ENCODE measurements around the gene SDC3. TPM values are rescaled to one million over a fixed set of nuclear protein-coding genes. Genes with fewer than 3 reads are reported as not detected.
A peak's percentile ranks its signal among the peaks of the same experiment; 100 is the strongest.

Gene SDC3
- polyA plus RNA-seq, 3 donors = 0.05 to 1.2 (median 0.12) TPM

DNA sequence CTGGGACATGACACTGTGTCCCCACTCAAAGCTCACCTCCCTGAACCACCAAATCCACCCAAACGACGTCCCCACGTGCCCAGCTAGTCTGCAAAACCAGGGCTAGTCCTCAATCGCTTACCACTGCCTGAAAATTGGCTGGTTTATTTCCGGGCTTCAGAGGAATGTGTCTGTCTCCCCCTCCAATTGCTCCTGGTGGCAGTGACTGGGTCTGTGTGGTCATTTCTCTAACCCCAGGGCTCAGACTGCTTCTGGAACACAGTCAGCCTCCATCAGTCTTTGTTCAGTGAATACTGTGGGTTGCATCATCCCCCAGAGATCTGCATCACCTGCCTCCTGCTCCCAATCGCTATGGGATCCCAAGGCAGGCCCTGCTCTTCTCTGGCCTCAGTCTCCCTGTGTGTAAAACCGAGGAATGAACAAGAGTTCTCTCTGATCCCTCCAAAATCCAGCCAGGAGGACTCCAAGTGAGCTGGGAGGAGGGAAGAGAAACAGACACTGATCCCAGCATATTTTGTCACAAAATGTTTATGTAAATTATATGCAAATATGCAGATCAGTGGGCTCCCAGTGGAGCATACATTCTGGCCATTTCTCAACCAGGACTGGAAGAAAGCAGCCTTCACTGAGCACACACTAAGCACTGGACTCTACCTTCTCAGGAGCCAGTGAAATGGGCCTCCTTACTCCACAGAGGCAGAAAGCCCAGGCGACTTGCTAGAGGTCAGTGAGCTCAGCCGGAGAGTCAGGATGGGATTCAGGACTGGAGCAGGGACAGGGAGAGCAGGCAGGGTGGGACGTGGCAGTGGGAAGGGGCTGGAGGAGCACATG lies 20.9 kb downstream of the SDC3 start:
- H3K36me3 ChIP-seq (replicated peaks in 1 of 2; ENCODE audit: control insufficient read depth in 1 of 2, insufficient read depth in 2 of 2, low read length in 2 of 2) = no peaks in the 10 kb centered on the region
- no peak overlapping the region for H3K27ac ChIP-seq (ENCODE audit: low read depth in 1 of 2, low read length in 2 of 2)
- WGBS (ENCODE audit: insufficient coverage) = 71% methylated on average over 8 of the region's 10 CpGs
- no peaks in the 10 kb centered on the region for H3K79me2 ChIP-seq (ENCODE audit: insufficient read depth, low read length)
- TF ChIP-seq, protein P1, sequence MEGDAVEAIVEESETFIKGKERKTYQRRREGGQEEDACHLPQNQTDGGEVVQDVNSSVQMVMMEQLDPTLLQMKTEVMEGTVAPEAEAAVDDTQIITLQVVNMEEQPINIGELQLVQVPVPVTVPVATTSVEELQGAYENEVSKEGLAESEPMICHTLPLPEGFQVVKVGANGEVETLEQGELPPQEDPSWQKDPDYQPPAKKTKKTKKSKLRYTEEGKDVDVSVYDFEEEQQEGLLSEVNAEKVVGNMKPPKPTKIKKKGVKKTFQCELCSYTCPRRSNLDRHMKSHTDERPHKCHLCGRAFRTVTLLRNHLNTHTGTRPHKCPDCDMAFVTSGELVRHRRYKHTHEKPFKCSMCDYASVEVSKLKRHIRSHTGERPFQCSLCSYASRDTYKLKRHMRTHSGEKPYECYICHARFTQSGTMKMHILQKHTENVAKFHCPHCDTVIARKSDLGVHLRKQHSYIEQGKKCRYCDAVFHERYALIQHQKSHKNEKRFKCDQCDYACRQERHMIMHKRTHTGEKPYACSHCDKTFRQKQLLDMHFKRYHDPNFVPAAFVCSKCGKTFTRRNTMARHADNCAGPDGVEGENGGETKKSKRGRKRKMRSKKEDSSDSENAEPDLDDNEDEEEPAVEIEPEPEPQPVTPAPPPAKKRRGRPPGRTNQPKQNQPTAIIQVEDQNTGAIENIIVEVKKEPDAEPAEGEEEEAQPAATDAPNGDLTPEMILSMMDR (IDR thresholded peaks at IDR 0.05) = no peak
- no peak overlapping the region for H2AFZ ChIP-seq (ENCODE audit: insufficient read depth, low read depth, low read length, poor library complexity, severe bottlenecking)
- H3K4me3 Mint-ChIP-seq = peak overlapping the region in 1 of 2 donors; percentile 69
- no peak for DNase-seq
- peaks cover 0 to 10% (median 0%) of the 10 kb centered on the region in 7 donors for H3K9me3 Mint-ChIP-seq
- peaks cover 13% of the 10 kb centered on the region for H3K4me1 Mint-ChIP-seq
- no peak overlapping the region for H3K4me2 ChIP-seq (replicated peaks; ENCODE audit: extremely low read depth, low read length, poor library complexity, severe bottlenecking)
- intact Hi-C loops (cut with micrococcal nuclease) = no loop called here
- no peak overlapping the region for H3K9ac ChIP-seq (ENCODE audit: insufficient read depth, low read length, poor library complexity, severe bottlenecking)
- H3K27ac Mint-ChIP-seq = no peak overlapping the region
- H3K27me3 Mint-ChIP-seq (ENCODE audit: low read depth in 3 of 3) = peaks cover 37 to 65% (median 44%) of the 10 kb centered on the region in 3 donors
- peaks cover 5% of the 10 kb centered on the region for H4K20me1 ChIP-seq (ENCODE audit: insufficient read depth, low read length)
- no peaks in the 10 kb centered on the region for H3K9me3 ChIP-seq (replicated peaks in 1 of 2; ENCODE audit: control insufficient read depth in 1 of 2, insufficient read depth in 1 of 2, low read length in 2 of 2)
- no peaks in the 10 kb centered on the region for H3K36me3 Mint-ChIP-seq
- H3K4me3 ChIP-seq (replicated peaks in 1 of 3; ENCODE audit: low read depth in 2 of 3, low read length in 3 of 3) = no peak overlapping the region
- H3K27me3 ChIP-seq (ENCODE audit: control insufficient read depth in 2 of 2, insufficient read depth in 2 of 2, low read length in 2 of 2) = peaks cover 0 to 57% of the 10 kb centered on the region in 2 donors
- peaks cover 11 to 15% of the 10 kb centered on the region in 2 donors for H3K4me1 ChIP-seq (ENCODE audit: control insufficient read depth in 1 of 2, insufficient read depth in 2 of 2, low read length in 2 of 2)

DNA sequence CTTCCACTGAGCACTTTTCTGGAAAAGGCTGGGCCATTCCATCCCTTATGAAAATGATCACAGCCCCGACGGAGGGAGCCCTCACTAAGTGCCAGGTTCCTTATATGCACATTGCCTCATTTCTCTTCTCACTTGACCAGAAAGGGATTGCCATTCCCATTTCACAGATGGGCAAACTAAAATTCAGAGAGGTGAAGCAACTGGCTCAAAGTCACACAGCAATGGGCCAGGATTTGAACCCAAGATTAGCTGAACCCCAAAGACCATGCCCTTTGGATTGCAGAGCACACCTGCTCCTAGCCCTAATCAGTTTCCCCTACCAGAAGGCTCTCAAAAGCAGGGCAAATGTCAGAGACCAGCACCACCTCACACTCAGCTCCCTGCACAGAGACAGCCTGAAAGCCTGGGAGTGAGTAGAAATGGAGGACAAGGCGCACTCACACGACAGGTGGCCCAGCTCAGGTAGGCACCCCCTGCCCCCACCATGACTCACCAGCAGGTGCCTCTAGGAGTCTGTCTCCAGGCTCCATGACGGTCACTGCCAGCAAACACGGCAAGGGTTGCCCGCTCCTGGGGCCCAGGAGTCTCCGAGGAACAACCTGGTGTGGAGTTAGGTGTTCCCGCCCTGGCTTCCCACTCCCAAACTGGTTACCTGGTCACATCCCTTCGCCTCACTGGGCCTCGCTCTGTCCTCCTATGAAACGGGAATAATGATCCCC lies 21.7 kb downstream of the SDC3 start:
- TF ChIP-seq, protein P1 (IDR thresholded peaks at IDR 0.05) = no peak
- H3K27me3 Mint-ChIP-seq (ENCODE audit: low read depth in 3 of 3) = peaks cover 40 to 71% (median 49%) of the 10 kb centered on the region in 3 donors
- no peak overlapping the region for H3K4me2 ChIP-seq (replicated peaks; ENCODE audit: extremely low read depth, low read length, poor library complexity, severe bottlenecking)
- WGBS (ENCODE audit: insufficient coverage) = 89% methylated on average over 4 of the region's 12 CpGs
- peaks cover 0 to 10% (median 0%) of the 10 kb centered on the region in 7 donors for H3K9me3 Mint-ChIP-seq
- H3K4me3 ChIP-seq (replicated peaks in 1 of 3; ENCODE audit: low read depth in 2 of 3, low read length in 3 of 3) = no peak overlapping the region
- H3K9ac ChIP-seq (ENCODE audit: insufficient read depth, low read length, poor library complexity, severe bottlenecking) = no peak overlapping the region
- no peak overlapping the region for H2AFZ ChIP-seq (ENCODE audit: insufficient read depth, low read depth, low read length, poor library complexity, severe bottlenecking)
- intact Hi-C loops (cut with micrococcal nuclease) = no loop called here
- no peaks in the 10 kb centered on the region for H3K36me3 ChIP-seq (replicated peaks in 1 of 2; ENCODE audit: control insufficient read depth in 1 of 2, insufficient read depth in 2 of 2, low read length in 2 of 2)
- peaks cover under 1% of the 10 kb centered on the region for H4K20me1 ChIP-seq (ENCODE audit: insufficient read depth, low read length)
- H3K4me3 Mint-ChIP-seq = peak overlapping the region in 1 of 2 donors; percentile 69
- peaks cover 5% of the 10 kb centered on the region for H3K4me1 Mint-ChIP-seq
- H3K4me1 ChIP-seq (ENCODE audit: control insufficient read depth in 1 of 2, insufficient read depth in 2 of 2, low read length in 2 of 2) = peaks cover 5 to 6% of the 10 kb centered on the region in 2 donors
- H3K27ac Mint-ChIP-seq = no peak overlapping the region
- no peak overlapping the region for H3K27ac ChIP-seq (ENCODE audit: low read depth in 1 of 2, low read length in 2 of 2)
- DNase-seq = no peak
- H3K9me3 ChIP-seq (replicated peaks in 1 of 2; ENCODE audit: control insufficient read depth in 1 of 2, insufficient read depth in 1 of 2, low read length in 2 of 2) = no peaks in the 10 kb centered on the region
- no peaks in the 10 kb centered on the region for H3K36me3 Mint-ChIP-seq
- no peaks in the 10 kb centered on the region for H3K79me2 ChIP-seq (ENCODE audit: insufficient read depth, low read length)
- peaks cover 0 to 59% of the 10 kb centered on the region in 2 donors for H3K27me3 ChIP-seq (ENCODE audit: control insufficient read depth in 2 of 2, insufficient read depth in 2 of 2, low read length in 2 of 2)

Data from CD14-positive monocyte (primary cell).